Brain microvascular endothelial cell (primary cell): ENCODE data around the gene DDX21.
A peak's percentile ranks its signal among the peaks of the same experiment; 100 is the strongest.
"Not testable (repeated sequence)": the region's sequence is repeated elsewhere in the genome, so short reads cannot be mapped to it uniquely, and the experiment has no call there.

ENCODE experiments used
- DNase-seq: peaks from one replicate; pipeline ENCODE4 v3.0.0-alpha.2; 2020
- H3K27ac ChIP-seq: fragments of 250-450 bp; sonication (Bioruptor Pico); 2 replicates; pipeline ENCODE4 v1.5.1; 2020; ENCODE audit warnings: mild to moderate bottlenecking, moderate library complexity
- H3K27me3 ChIP-seq: fragments of 250-450 bp; sonication (Bioruptor Pico); replicated peaks from 2 replicates; pipeline ENCODE4 v1.5.1; 2020; ENCODE audit warnings: mild to moderate bottlenecking
- H3K36me3 ChIP-seq: fragments of 250-450 bp; sonication (Bioruptor Pico); replicated peaks from 2 replicates; pipeline ENCODE4 v1.5.1; 2020; ENCODE audit warnings: mild to moderate bottlenecking
- H3K4me3 ChIP-seq: 2 replicates; pipeline ENCODE4 v1.5.1; 2011; ENCODE audit warnings: low read depth, mild to moderate bottlenecking, control low read depth, low read length, moderate library complexity
- in situ Hi-C: cut with HindIII; loops from 2 replicates; pipeline ENCODE4 v1.10.0; 2017; ENCODE audit warnings: low sequenced_read_pairs, low pct_ligation_motif_present
- TF ChIP-seq, protein P1 (sequence below): IDR thresholded peaks from 2 replicates; pipeline ENCODE4 v1.5.1; 2011; ENCODE audit warnings: low read depth, mild to moderate bottlenecking, moderate library complexity, low read length, control low read depth, inconsistent platforms; ENCODE audit errors: missing control alignments

Gene DDX21

DNA sequence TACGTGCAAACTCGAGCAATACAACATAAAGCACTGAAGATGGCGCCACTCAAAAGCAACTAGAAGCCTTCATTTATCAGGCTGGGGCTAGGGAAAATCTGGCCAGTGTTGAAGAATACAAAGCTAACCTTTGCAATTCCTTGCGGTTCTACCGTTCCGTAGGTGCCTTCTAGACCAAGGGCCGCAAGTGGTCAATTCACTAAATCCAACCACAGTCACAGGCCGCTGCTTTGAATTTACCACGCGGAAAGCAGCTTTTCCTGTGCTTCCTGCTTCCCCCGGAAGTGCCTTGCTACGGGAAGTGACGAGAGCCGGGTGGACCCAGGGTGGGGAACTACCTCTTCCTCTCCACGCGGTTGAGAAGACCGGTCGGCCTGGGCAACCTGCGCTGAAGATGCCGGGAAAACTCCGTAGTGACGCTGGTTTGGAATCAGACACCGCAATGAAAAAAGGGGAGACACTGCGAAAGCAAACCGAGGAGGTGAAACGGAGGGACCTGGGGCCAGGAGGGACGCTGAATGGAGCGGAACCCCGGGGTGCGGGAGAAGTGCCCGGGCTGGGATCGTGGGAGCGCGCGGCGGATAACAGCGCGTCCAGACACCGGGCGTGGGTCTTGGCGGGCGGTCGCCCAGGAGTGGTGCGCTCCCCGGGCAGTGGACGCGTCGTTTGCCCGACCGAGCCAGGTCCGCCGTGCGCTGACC lies at the start of gene DDX21:
Gene DDX21, plus strand, starts transcription at position 339 of the 701 bp plus-strand sequence. Its CDS starts 56 bp downstream, at position 395.
- Histone ChIP-seq H3K27me3 (no peaks in the 10 kb centered on the region), H3K4me3 (peak within 1 kb of the TSS; percentile 100)

DNA sequence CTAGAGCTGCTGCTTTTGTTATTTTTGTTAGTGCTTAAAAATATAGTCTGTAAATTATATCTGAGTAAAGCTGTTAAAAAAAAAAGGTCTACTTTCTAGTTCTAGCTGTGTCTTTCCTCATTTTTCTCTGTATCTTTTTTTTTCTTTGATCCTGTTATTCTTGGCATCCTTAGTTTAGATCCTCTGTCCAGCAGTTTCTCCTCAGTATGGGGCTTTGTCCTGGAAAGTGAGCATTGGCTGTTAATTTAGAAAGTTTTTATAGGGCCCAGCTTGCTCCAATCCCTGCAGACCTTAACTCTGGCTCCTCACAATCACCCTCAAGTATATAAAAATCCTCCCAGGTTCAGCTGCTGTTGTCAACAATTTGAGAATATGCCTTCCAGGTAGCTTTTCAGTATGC lies 31.4 kb upstream of the DDX21 start:
- H3K36me3 ChIP-seq = peaks cover 14% of the 10 kb centered on the region
- in situ Hi-C loops = no loop called here
- no peaks in the 10 kb centered on the region for H3K27me3 ChIP-seq
- TF ChIP-seq, protein P1, sequence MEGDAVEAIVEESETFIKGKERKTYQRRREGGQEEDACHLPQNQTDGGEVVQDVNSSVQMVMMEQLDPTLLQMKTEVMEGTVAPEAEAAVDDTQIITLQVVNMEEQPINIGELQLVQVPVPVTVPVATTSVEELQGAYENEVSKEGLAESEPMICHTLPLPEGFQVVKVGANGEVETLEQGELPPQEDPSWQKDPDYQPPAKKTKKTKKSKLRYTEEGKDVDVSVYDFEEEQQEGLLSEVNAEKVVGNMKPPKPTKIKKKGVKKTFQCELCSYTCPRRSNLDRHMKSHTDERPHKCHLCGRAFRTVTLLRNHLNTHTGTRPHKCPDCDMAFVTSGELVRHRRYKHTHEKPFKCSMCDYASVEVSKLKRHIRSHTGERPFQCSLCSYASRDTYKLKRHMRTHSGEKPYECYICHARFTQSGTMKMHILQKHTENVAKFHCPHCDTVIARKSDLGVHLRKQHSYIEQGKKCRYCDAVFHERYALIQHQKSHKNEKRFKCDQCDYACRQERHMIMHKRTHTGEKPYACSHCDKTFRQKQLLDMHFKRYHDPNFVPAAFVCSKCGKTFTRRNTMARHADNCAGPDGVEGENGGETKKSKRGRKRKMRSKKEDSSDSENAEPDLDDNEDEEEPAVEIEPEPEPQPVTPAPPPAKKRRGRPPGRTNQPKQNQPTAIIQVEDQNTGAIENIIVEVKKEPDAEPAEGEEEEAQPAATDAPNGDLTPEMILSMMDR = no peak
- no peak overlapping the region for H3K4me3 ChIP-seq
- no peak overlapping the region for H3K27ac ChIP-seq
- DNase-seq = no peak

More for the DNA sequence above, at the start of gene DDX21:
- H3K27ac ChIP-seq = peak within 1 kb of the TSS; percentile 80
- peaks cover 10% of the 10 kb centered on the region for H3K36me3 ChIP-seq
- peak; percentile 87 for DNase-seq
- in situ Hi-C loops = no loop called here
- TF ChIP-seq, protein P1 = peak; percentile 75

DNA sequence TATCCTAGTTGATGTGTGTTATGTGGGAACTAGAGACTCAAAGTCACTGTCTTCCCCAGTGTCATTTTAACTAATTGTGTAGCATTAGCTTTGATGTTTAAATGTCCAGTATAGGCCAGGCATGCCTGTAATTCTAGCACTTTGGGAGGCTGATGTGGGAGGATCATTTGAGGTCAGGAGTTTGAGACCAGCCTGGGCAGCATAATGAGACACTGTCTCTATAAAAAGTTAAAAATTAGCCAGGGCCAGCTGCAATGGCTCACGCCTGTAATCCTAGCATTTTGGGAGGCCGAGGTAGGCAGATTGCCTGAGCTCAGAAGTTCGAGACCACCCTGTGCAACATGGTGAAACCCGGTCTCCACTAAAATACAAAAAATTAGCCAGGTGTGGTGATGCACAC lies 30.5 kb upstream of the DDX21 start:
- Histone ChIP-seq H3K4me3 (no peak overlapping the region), H3K27me3 (no peaks in the 10 kb centered on the region), H3K27ac (no peak overlapping the region), H3K36me3 (peaks cover 12% of the 10 kb centered on the region)
- in situ Hi-C loops = no loop called here
- TF ChIP-seq, protein P1 = no peak
- no peak for DNase-seq

DNA sequence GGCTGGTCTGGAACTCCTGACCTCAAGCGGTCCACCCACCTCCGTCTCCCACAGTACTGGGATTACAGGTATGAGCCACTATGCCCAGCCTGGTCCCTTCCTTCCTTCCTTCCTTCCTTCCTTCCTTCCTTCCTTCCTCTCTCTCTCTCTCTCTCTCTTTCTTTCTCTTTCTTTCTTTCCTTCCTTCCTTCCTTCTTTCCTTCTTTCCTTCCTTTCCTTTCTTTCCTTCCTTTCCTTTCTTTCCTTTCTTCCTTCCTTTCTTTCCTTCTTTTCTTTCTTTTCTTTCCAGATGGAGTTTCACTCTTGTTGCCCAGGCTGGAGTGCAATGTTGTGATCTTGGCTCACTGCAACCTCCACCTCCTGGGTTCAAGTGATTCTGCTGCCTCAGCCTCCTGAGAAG lies 26.8 kb upstream of the DDX21 start:
- in situ Hi-C loops = not testable (repeated sequence)
- H3K36me3 ChIP-seq = peaks cover 14% of the 10 kb centered on the region

DNA sequence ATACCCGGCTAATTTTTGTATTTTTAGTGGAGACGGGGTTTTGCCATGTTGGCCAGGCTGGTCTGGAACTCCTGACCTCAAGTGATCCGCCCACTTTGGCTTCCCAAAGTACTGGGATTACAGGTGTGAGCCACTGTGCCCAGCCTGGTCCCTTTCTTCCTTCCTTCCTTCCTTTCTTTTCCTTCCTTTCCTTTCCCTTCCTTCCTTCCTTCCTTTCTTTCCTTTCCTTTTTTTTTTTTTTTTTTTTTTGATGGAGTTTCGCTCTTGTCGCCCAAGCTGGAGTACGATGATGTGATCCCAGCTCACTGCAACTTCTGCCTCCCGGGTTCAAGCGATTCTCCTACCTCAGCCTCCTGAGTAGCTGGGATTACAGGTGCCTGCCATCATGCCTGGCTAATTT lies 26.1 kb upstream of the DDX21 start:
- DNase-seq, H3K27ac ChIP-seq, H3K4me3 ChIP-seq, in situ Hi-C loops, H3K27me3 ChIP-seq: not testable (repeated sequence)
- H3K36me3 ChIP-seq = peaks cover 14% of the 10 kb centered on the region

More for the DNA sequence above, 26.8 kb upstream of the DDX21 start:
- DNase-seq, H3K27ac ChIP-seq, H3K27me3 ChIP-seq, H3K4me3 ChIP-seq: not testable (repeated sequence)

DNA sequence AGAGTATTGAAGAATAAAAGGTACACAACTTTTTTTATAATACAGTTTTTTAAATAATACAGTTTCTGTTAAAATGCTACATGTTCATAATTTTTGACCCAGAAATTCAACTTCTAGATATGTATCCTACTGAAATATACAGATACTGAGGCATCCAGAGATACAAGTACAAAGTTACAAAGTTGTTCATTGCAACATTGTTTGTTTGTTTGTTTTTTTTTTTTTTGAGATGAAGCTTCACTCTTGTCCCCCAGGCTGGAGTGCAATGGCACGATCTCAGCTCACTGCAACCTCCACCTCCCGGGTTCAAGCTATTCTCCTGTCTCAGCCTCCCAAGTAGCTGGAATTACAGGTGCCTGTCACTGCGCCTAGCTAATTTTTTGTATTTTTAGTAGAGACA lies 23.1 kb upstream of the DDX21 start:
- H3K36me3 ChIP-seq = peaks cover 26% of the 10 kb centered on the region
- H3K4me3 ChIP-seq, DNase-seq, H3K27ac ChIP-seq, H3K27me3 ChIP-seq, in situ Hi-C loops: not testable (repeated sequence)

DNA sequence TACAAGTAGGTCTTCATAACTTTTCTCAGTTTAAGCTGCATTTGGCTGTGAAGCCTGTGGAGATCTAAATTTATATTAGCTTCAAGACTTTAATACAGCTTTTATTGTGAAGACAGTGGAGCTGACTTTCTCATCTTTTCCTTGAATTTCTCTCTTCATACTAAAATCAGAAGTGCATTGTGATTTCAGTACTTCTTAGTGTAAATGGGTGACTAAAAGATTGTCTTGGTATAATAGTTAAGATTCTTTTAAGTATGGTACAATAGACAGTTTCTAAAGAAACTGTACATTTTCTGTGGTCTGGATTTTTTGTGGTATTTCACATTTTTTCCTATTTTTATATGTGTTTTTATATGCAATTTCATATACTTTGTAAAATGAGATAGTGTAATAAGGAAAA lies 21.0 kb upstream of the DDX21 start:
- Histone ChIP-seq H3K27ac (no peak overlapping the region), H3K36me3 (peaks cover 31% of the 10 kb centered on the region), H3K4me3 (no peak overlapping the region), H3K27me3 (no peaks in the 10 kb centered on the region)
- no peak for DNase-seq
- TF ChIP-seq, protein P1 = no peak
- in situ Hi-C loops = no loop called here
